Fibroblast of skin of scalp (primary cell): Measurements from ENCODE around the gene SMAD6.

ENCODE experiments used
- DNase-seq: peaks from one replicate; pipeline ENCODE4 v3.0.0-alpha.2; 2013

SMAD6 gene

GRCh38 chr15:66799242-66799641 lies 97.2 kb downstream of the SMAD6 start:
- no peak for DNase-seq

GRCh38 chr15:66800584-66801235 lies 98.7 kb downstream of the SMAD6 start:
- DNase-seq: peak; percentile 56

GRCh38 chr15:66801266-66801665 lies 99.2 kb downstream of the SMAD6 start:
- no peak for DNase-seq

- peak; percentile 92 for DNase-seq
Measured at GRCh38 chr15:66802025-66803001, 100.3 kb downstream of the SMAD6 start.

- DNase-seq: peak; percentile 99
Measured at GRCh38 chr15:66803182-66803729, 101.2 kb downstream of the SMAD6 start.

GRCh38 chr15:66803749-66804148 lies 101.7 kb downstream of the SMAD6 start:
- DNase-seq: no peak

- no peak for DNase-seq
Measured at GRCh38 chr15:66805202-66805885, 103.3 kb downstream of the SMAD6 start.

GRCh38 chr15:66808181-66808824 lies 106.3 kb downstream of the SMAD6 start:
- DNase-seq: no peak

GRCh38 chr15:66809664-66810063 lies 107.6 kb downstream of the SMAD6 start:
- DNase-seq: no peak

GRCh38 chr15:66815318-66815717 lies 113.3 kb downstream of the SMAD6 start:
- DNase-seq: peak; percentile 85

GRCh38 chr15:66816201-66816600 lies 114.2 kb downstream of the SMAD6 start:
- no peak for DNase-seq

GRCh38 chr15:66819084-66819483 lies 117.0 kb downstream of the SMAD6 start:
- no peak for DNase-seq

- DNase-seq: peak; percentile 43
Measured at GRCh38 chr15:66820481-66821176, 118.6 kb downstream of the SMAD6 start.

- DNase-seq: peak; percentile 42
Measured at GRCh38 chr15:66821307-66821706, 119.3 kb downstream of the SMAD6 start.

GRCh38 chr15:66822114-66822513 lies 120.1 kb downstream of the SMAD6 start:
- peak; percentile 76 for DNase-seq

GRCh38 chr15:66822576-66822975 lies 120.5 kb downstream of the SMAD6 start:
- DNase-seq: no peak

GRCh38 chr15:66823601-66824000 lies 121.6 kb downstream of the SMAD6 start:
- no peak for DNase-seq

- DNase-seq: no peak
Measured at GRCh38 chr15:66824424-66824823, 122.4 kb downstream of the SMAD6 start.

- DNase-seq: no peak
Measured at GRCh38 chr15:66825139-66825538, 123.1 kb downstream of the SMAD6 start.

- DNase-seq: no peak
Measured at GRCh38 chr15:66825731-66826130, 123.7 kb downstream of the SMAD6 start.

GRCh38 chr15:66826507-66826906 lies 124.5 kb downstream of the SMAD6 start:
- DNase-seq: no peak
